GM13976 (cell line): Measurements from ENCODE around the gene TPRG1L.

Experiments
- DNase-seq: peaks from one replicate; pipeline ENCODE4 v3.0.0; 2012; ENCODE audit warnings: low spot score
- CTCF ChIP-seq: IDR thresholded peaks from 2 replicates; pipeline ENCODE4 v1.5.1; 2012; ENCODE audit warnings: borderline replicate concordance, mild to moderate bottlenecking; ENCODE audit not compliant: insufficient read depth; ENCODE audit errors: extremely low read depth, missing control alignments, control extremely low read depth
- in situ Hi-C: fragments of 300-500 bp; cut with MboI; formaldehyde crosslinking; loops from one replicate; pipeline ENCODE4 v1.12.0; 2022; ENCODE audit warnings: low sequenced_read_pairs, mixed read lengths, inconsistent platforms; ENCODE audit not compliant: unreplicated experiment

Gene TPRG1L

GRCh38 chr1:3614755-3615742 is 9.8 kb upstream of the TPRG1L start:
- TF ChIP-seq CTCF, result peak; percentile 22
- DNase-seq, result no peak
- in situ Hi-C loops, result no loop called here

- TF ChIP-seq CTCF, result no peak
- DNase-seq, result no peak
- in situ Hi-C loops, result no loop called here
These were observed 8.0 kb upstream of the TPRG1L start for GRCh38 chr1:3616861-3617260.

DNA sequence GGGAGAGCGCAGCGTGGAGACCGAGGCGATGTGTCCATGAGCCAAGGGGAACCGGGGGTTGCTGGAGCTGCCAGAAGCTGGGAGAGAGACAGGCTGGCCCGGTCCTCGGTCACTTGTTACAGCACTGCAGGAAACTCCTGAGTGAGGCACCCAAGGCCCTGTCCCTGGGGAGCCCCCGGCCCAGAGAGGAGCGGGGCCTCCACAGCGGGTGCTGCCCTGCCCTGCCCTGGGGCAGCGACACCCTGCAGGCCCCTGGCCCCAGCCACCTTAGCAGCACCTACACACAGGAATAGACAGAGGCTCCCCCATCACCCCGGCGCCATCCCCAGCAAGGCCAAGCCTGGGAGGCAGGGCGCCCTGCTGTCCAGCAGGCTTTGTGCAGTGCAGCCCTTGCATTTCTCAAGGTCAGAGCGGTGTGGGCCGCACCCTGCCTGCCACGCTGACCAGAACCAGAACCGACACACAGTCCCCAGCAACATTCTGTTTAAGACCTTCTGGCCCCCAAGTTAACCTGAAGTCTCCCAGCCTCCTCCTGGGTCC is 6.9 kb upstream of the TPRG1L start:
- no peak for TF ChIP-seq CTCF
- in situ Hi-C loops, result no loop called here
- DNase-seq, result no peak

GRCh38 chr1:3618531-3618880 is 6.3 kb upstream of the TPRG1L start:
- TF ChIP-seq CTCF, result no peak
- DNase-seq, result no peak
- in situ Hi-C loops, result no loop called here

- in situ Hi-C loops, result no loop called here
- TF ChIP-seq CTCF, result peak; percentile 77
- peak; percentile 85 for DNase-seq
These were observed 5.7 kb upstream of the TPRG1L start for GRCh38 chr1:3618881-3619671.

DNA sequence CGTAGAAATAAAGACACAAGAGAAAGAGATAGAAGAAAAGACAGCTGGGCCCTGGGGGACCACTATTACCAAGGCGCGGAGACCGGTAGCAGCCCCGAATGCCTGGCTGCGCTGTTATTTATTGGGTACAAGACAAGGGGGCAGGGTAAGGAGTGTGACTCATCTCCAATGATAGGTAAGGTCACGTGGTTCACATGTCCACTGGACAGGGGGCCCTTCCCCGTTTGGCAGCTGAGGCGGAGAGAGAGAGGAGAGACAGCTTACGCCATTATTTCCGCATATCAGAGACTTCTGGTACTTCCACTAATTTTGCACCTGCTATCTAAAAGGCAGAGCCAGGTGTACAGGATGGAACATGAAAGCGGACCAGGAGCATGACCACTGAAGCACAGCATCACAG is 4.1 kb upstream of the TPRG1L start:
- no peak for TF ChIP-seq CTCF
- DNase-seq, result no peak
- in situ Hi-C loops, result no loop called here
